Measurements from ENCODE around the gene LGR5.

LGR5 gene

DNA sequence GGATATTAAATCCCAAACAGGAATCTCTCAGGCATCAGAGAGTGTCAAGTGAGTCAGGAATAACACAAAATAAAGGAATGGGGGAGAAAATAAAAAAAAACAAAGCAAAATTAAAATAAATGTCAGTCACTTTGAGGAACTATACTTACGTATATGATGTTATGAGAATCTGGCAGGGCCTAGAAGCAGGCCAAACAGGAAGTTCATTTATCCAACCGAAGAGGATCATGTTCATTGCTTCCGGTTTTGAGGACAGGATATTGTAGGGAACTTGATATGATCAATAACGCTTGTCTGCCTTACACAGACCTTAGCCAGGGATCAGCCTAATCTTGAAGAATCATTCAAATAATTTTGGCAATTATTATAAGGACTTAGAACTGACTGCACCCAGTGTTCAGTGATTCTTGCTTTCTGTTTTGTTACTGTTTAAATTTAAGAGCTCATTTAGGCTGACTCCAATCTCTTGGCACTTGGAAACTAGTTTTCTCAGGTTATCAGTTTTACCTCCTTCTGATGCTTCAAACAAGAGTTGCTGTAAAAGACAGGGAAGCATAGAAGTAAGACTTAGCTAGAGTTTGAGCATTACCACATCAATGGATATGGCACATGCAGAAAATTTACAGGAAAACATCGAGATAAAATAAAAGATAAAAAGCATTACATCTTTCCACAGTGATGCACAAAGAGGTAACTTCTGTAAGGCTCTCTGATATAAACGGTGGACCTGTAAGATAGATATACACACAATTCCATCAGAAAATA lies 170.6 kb downstream of the LGR5 start:
- Histone ChIP-seq H3K27me3 (ENCODE audit: control insufficient read depth, insufficient read depth, low read length) (no peaks in the 10 kb centered on the region), H3K27ac (ENCODE audit: low read length) (no peak overlapping the region), H3K9me3 (ENCODE audit: control insufficient read depth, insufficient read depth, low read length) (no peaks in the 10 kb centered on the region), H3K4me3 (ENCODE audit: low read length) (no peak overlapping the region), H3K4me1 (ENCODE audit: control insufficient read depth, insufficient read depth, low read length) (no peaks in the 10 kb centered on the region), H3K36me3 (ENCODE audit: control insufficient read depth, insufficient read depth, low read length) (peaks cover 3% of the 10 kb centered on the region; the same call in 1 of the 2 replicates)
- DNase-seq (ENCODE audit: low read depth, low spot score): no peak
- WGBS (ENCODE audit: insufficient coverage, insufficient read length): no CpG with 5 or more reads among the region's 6 CpGs

- Histone ChIP-seq H3K9me3 (ENCODE audit: control insufficient read depth, insufficient read depth, low read length) (no peaks in the 10 kb centered on the region), H3K27ac (ENCODE audit: low read length) (no peak overlapping the region), H3K4me1 (ENCODE audit: control insufficient read depth, insufficient read depth, low read length) (no peaks in the 10 kb centered on the region), H3K36me3 (ENCODE audit: control insufficient read depth, insufficient read depth, low read length) (peaks cover 3% of the 10 kb centered on the region; the same call in 1 of the 2 replicates), H3K4me3 (ENCODE audit: low read length) (no peak overlapping the region), H3K27me3 (ENCODE audit: control insufficient read depth, insufficient read depth, low read length) (no peaks in the 10 kb centered on the region)
- no peak for DNase-seq (ENCODE audit: low read depth, low spot score)
- no CpG with 5 or more reads among the region's 1 CpG for WGBS (ENCODE audit: insufficient coverage, insufficient read length)
Observed at GRCh38 chr12:71621938-71622337, 182.3 kb downstream of the LGR5 start.

DNA sequence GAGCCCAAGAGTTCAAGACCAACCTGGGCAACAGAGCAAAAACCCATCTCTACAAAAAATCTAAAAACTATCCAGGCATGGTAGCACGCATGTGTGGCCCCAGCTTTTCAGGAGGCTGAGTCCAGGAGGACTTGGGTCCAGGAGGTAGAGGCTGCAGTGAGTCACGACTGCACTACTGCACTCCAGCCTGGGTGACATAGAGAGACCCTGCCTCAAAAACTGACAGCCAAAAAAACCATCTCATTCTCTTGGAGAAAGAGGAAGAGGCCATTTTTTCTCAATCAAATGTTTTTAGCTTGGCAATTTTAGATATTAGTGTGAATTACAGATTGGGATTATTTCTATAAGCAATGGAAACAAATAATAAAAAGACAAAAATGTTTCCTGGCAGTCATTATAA lies 185.9 kb downstream of the LGR5 start:
- Histone ChIP-seq H3K27ac (ENCODE audit: low read length) (no peak overlapping the region), H3K36me3 (ENCODE audit: control insufficient read depth, insufficient read depth, low read length) (peaks cover 3% of the 10 kb centered on the region; the same call in 1 of the 2 replicates), H3K4me3 (ENCODE audit: low read length) (no peak overlapping the region), H3K4me1 (ENCODE audit: control insufficient read depth, insufficient read depth, low read length) (no peaks in the 10 kb centered on the region), H3K27me3 (ENCODE audit: control insufficient read depth, insufficient read depth, low read length) (no peaks in the 10 kb centered on the region), H3K9me3 (ENCODE audit: control insufficient read depth, insufficient read depth, low read length) (no peaks in the 10 kb centered on the region)
- DNase-seq (ENCODE audit: low read depth, low spot score): no peak
- no CpG with 5 or more reads among the region's 2 CpGs for WGBS (ENCODE audit: insufficient coverage, insufficient read length)

GRCh38 chr12:71626098-71626497 lies 186.5 kb downstream of the LGR5 start:
- Histone ChIP-seq H3K27me3 (ENCODE audit: control insufficient read depth, insufficient read depth, low read length) (no peaks in the 10 kb centered on the region), H3K4me3 (ENCODE audit: low read length) (no peak overlapping the region), H3K4me1 (ENCODE audit: control insufficient read depth, insufficient read depth, low read length) (no peaks in the 10 kb centered on the region), H3K9me3 (ENCODE audit: control insufficient read depth, insufficient read depth, low read length) (no peaks in the 10 kb centered on the region), H3K27ac (ENCODE audit: low read length) (no peak overlapping the region), H3K36me3 (ENCODE audit: control insufficient read depth, insufficient read depth, low read length) (peaks cover 3% of the 10 kb centered on the region; the same call in 1 of the 2 replicates)
- no peak for DNase-seq (ENCODE audit: low read depth, low spot score)
- WGBS (ENCODE audit: insufficient coverage, insufficient read length): no CpG with 5 or more reads among the region's 5 CpGs

- no peaks in the 10 kb centered on the region for H3K9me3 ChIP-seq (ENCODE audit: control insufficient read depth, insufficient read depth, low read length)
- no peaks in the 10 kb centered on the region for H3K27me3 ChIP-seq (ENCODE audit: control insufficient read depth, insufficient read depth, low read length)
- peaks cover 3% of the 10 kb centered on the region; the same call in 1 of the 2 replicates for H3K36me3 ChIP-seq (ENCODE audit: control insufficient read depth, insufficient read depth, low read length)
- DNase-seq (ENCODE audit: low read depth, low spot score): no peak
- H3K4me1 ChIP-seq (ENCODE audit: control insufficient read depth, insufficient read depth, low read length): no peaks in the 10 kb centered on the region
- H3K4me3 ChIP-seq (ENCODE audit: low read length): no peak overlapping the region
- no CpG with 5 or more reads among the region's 3 CpGs for WGBS (ENCODE audit: insufficient coverage, insufficient read length)
- H3K27ac ChIP-seq (ENCODE audit: low read length): no peak overlapping the region
Observed at GRCh38 chr12:71626768-71627167, 187.2 kb downstream of the LGR5 start.

- no CpG with 5 or more reads among the region's 2 CpGs for WGBS (ENCODE audit: insufficient coverage, insufficient read length)
- DNase-seq (ENCODE audit: low read depth, low spot score): no peak
- H3K9me3 ChIP-seq (ENCODE audit: control insufficient read depth, insufficient read depth, low read length): no peaks in the 10 kb centered on the region
- H3K4me3 ChIP-seq (ENCODE audit: low read length): no peak overlapping the region
- no peak overlapping the region for H3K27ac ChIP-seq (ENCODE audit: low read length)
- H3K27me3 ChIP-seq (ENCODE audit: control insufficient read depth, insufficient read depth, low read length): no peaks in the 10 kb centered on the region
- no peaks in the 10 kb centered on the region for H3K4me1 ChIP-seq (ENCODE audit: control insufficient read depth, insufficient read depth, low read length)
- H3K36me3 ChIP-seq (ENCODE audit: control insufficient read depth, insufficient read depth, low read length): peaks cover 3% of the 10 kb centered on the region; the same call in 1 of the 2 replicates
Observed at GRCh38 chr12:71627438-71628002, 187.9 kb downstream of the LGR5 start.
